TTC549 (cell line): ENCODE measurements around the gene ZDHHC11B.
"Not testable (repeated sequence)": the region's sequence is repeated elsewhere in the genome, so short reads cannot be mapped to it uniquely, and the experiment has no call there.

Experiments
- FAIRE-seq: peaks from 2 replicates; lab custom pipeline; 2012; peaks lifted over from hg19 to GRCh38; lab: Jason Lieb, UNC

The ZDHHC11B gene

DNA sequence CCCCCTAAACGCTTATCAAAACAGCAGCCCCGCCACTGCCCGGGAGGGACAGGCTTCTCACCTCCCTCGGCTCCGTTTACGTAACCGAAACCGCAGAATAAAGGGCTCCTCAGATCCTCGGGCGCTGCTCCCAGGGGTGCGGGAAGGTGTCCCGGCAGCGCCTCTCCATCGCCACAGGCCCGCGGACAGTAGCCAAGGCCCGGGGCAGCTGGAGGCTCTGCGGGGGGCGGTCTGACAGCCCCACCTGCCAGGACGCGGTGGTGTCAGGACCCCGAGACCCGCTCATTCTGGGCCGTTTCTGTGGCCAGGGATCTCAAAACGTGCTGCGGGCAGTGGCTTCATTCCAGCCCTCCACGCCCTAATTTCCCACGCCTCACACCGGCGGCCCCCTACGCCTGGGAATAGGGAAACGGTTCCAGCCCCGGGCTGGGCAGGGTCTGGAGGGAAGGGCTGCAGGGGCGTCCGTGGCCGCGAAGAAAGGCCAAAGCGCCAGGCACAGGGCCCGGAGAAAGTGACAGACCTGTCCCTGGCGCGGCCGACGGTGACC is 575 bp downstream of the ZDHHC11B start:
- FAIRE-seq, result not testable (repeated sequence)

GRCh38 chr5:783049-783802 is 1.3 kb downstream of the ZDHHC11B start:
- FAIRE-seq, result not testable (repeated sequence)

- FAIRE-seq, result not testable (repeated sequence)
These were observed 2.2 kb downstream of the ZDHHC11B start for GRCh38 chr5:782356-782755.

DNA sequence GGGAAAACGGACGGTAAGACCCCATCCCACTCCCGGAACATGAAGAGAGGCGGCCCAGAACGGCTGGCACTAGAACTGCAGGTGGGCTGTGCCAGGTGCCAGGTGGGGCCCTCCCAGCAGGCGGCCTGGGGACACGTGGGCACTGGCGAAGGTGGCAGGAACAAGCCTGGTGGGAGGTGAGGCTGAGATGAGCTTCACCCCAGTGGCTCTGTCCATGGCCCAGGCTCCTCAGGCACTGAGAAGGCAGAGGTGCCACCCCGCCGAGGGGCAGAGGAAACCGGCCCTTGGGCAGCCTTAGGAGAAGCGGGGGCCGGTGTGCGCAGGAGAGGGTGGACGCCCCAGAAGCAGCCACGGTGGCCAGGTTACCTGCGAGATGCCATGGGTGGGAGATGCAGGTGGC is 4.0 kb downstream of the ZDHHC11B start:
- FAIRE-seq, result not testable (repeated sequence)

DNA sequence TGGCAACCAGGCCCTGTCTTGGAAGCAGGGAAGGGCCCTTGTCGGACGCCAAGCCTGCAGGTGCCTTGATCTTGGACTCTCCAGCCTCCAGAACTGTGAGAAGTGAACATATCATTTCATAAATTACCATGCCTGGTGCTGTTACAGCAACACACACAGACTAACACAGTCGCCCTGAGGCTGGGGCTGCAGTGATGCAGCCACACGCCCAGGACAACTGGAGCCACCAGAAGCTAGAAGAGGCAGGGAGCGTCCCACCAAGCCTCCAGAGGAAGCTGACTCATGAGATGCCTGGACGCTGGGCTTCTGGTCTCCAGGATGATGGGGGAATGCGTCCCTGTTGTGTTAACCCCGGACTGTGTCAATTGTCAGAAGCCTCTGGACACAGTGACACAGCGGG is 5.6 kb downstream of the ZDHHC11B start:
- FAIRE-seq, result not testable (repeated sequence)

- FAIRE-seq, result not testable (repeated sequence)
These were observed 6.1 kb downstream of the ZDHHC11B start for GRCh38 chr5:778421-778820.

- no peak for FAIRE-seq
These were observed 6.8 kb downstream of the ZDHHC11B start for GRCh38 chr5:777756-778161.

GRCh38 chr5:776862-777711 is 7.4 kb downstream of the ZDHHC11B start:
- FAIRE-seq, result no peak

DNA sequence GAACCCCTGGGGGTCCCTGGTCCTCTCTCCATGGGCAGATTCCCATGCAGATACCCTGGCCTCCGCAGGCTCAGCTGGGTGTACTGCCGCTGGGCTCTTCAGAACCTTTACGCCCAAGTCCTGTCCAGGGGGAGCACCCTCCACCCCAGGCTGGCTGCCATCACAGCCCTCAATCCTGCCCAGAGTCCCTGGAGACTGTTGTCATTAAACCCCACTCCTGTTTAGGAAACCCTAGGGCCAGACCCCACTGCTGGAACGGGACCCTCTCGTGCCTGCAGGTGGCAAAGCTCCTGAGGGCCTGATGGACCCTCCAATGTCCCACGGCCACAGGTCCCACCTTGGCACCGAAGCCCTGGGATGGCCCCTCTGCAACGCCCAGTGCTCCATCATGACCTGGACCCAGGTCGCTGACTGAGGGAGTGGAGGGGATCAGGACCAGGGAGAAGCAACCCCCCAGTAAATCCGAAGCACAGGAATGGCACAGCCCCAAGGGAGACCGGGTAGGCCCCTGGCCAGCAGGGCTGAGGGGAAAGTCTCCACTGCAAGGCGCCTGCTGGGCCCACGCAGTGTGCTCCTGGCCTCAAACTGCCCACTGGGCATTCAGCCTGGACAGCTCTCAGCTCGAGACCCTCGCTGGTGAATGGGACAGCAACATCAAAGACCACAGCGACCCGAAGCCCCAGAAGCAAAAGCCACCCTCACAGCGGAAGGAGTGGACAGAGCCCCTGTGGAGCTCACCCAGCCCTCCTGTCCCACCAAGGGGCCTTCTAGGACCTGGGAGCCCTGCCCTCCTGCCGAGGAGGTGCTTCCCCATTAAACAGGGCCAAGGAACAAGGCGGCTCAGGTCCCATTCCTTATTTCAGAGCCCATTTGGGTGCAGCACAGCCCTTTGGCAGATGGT is 8.3 kb downstream of the ZDHHC11B start:
- no peak for FAIRE-seq

- FAIRE-seq, result not testable (repeated sequence)
These were observed 9.0 kb downstream of the ZDHHC11B start for GRCh38 chr5:775595-775960.

DNA sequence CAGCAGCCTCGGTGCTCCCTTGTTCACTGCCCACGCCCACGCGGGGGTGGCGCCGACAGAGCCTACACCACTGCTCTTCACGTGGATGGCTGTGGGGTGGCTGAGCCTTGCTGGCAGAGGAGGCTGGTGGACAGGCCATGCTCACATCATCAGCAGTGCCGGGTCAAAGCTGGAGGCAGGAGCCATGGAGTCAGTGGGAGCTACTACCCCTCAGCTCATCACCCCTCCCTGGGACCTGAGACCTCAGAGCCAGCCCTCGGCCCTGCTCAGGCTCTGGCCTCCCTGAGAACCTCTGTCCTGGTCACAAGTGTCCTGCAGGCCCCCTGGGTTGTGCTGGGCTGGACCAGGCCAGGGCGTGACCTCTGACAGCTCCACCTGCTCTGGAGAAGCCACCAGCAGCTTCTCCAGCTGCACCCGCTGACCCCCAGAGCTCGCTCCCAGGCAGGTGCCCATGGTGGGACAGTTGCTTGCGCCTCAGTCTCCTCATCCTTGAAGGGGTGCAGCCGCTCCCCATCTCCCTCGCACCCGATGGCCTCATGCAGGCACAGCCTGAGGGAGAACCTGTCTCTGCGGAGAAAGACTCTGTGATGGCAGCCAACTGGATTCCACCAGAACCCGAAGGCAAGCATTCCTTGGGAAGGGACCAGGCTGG is 9.5 kb downstream of the ZDHHC11B start:
- FAIRE-seq, result not testable (repeated sequence)

DNA sequence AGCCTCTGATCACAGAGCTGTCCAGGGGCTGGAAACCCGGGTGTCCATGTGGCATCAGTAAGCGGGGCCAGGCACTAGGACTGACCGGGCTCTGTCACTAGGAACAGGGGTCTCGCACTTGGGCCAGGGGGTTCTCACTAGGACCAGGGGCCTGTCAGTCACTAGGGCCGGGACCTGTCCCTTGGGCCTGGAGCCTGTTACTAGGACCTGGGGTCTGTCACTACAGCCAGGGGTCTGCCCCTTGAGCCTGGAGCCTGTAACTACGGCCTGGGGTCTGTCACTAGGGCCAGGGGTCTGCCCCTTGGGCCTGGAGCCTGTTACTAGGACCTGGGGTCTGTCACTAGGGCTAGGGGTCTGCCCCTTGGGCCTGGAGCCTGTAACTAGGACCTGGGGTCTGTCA is 10.2 kb downstream of the ZDHHC11B start:
- FAIRE-seq, result not testable (repeated sequence)

DNA sequence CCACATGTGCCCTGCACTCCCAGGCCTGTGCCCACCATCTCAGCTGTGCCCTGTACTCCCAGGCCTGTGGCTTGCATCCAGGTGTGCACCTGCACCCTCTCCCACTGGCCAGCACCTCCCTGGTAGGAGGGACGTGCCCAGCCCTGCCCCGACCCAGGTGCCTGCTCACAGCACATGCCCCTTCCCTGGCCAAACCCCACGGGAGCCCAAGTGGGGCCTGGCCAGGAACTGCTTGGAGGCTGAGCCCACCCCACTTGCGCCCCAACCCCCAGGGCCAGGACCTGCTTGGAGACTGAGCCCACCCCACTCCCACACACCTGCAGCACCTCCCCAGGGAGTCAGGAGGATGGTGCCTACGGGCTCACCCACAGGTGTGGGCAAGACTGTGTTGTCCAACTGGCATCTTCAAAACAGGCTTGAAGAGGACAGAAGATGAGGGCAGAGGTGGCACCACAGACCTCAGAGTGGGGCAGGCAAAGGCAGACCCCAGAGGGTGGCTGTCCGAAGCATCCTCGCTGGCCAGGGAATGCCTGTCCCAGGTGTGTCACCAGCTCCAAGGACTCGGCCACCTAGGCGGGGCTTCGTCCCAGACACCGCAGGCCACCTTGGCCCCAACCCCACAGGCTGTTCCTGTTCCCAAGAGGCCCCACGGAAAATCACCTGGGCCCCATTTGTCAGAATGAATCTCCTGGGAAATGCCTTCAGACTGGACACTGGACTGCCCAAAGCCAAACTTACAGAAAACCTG is 10.8 kb downstream of the ZDHHC11B start:
- no peak for FAIRE-seq

- not testable (repeated sequence) for FAIRE-seq
These were observed 11.6 kb downstream of the ZDHHC11B start for GRCh38 chr5:772931-773330.

DNA sequence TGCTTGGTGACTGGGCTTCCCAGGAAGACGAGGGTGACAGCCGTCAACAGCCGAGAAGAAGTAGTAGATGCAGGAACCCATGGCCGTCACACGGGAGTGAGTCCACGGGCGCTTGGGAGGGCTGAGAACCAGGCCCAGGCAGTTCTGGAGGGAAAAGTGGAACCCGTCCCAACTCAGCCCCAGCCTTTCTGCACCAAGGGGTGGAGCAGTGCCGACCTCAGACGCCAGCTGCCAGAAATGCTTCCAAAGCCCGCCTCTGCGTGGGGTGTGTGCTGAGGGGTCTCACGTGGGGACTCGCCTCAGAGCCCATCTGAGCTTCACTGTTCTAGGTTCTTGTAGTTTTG is 12.0 kb downstream of the ZDHHC11B start:
- not testable (repeated sequence) for FAIRE-seq

- FAIRE-seq, result not testable (repeated sequence)
These were observed 12.5 kb downstream of the ZDHHC11B start for GRCh38 chr5:771841-772546.

DNA sequence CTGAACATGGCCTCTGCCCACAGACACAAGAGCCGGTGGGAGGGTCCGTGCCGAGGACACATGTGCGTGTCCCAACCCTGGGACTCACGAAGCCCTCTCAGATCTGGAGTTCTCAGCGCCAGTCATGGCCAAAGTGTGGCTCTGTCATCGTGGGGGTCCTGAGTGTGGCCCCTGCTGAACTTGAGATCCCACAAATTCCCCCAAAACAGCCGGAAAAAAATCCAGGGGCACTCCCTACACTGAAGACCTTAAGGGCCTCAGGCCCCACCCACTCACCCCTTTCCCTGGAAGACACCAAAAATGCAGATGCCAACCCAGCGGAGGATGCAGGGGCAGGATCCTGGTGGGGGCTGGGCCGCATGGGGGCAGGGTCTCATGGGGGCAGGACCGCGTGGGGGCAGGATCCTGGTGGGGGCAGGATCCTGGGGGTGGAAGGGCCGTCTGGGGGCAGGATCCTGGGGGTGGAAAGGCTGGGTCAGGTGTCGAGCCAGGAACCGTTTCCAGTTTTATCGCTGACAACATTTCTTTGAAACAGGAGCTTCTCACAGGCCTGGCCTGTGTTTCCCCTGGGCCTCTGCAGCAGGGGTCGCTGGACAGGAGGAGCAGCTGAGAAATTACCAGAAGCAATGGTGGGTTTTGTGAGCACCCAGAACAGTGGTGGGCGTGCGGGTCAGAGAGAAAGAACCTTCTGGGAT is 13.3 kb downstream of the ZDHHC11B start:
- FAIRE-seq, result not testable (repeated sequence)

GRCh38 chr5:770585-770984 is 13.9 kb downstream of the ZDHHC11B start:
- not testable (repeated sequence) for FAIRE-seq

DNA sequence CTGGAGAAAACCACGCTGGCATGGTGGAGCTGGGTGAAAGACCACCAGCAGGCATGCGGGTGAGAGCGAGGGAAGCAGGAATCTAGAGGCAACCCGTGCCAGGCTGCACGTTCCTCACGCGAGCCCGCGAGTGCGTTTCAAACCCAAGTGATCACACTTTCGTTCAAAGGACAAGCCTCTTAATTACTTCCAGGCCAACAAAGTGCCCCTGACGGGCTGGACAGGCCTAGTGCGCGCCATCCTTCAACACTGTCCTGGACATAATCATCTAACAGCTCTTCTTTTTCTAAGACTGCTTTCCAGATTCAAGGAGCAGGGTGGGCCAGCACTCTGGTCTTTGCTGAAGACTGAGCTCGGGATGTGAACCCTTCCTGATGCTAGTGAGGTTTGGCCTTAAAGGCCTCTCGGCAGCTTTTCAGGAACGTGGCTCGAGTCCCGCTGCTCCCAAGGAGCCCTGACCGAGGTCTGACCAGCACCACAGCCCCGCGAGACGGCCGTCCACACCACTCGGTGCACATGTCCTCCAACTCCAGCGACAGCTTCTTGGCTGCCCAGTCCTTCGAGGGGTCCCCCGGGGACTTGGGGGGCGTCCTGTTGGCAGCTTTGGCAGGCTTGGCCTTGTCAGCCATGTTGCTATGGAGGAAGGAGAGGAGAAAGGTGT is 14.9 kb downstream of the ZDHHC11B start:
- FAIRE-seq, result not testable (repeated sequence)
